Uterus (tissue), 4 donors: Measurements from ENCODE around the gene AGXT. TPM values are rescaled to one million over a fixed set of nuclear protein-coding genes. Genes with fewer than 3 reads are reported as not detected.
"Not testable (repeated sequence)": the region's sequence is repeated elsewhere in the genome, so short reads cannot be mapped to it uniquely, and the experiment has no call there.

Experiments
- DNase-seq, 2 donors: peaks; one replicate each; pipeline ENCODE4 v3.0.0-alpha.2; 2019 to 2020
- H3K27ac ChIP-seq, 2 donors: fragments of 200-600 bp; sonication (generic); 1 replicate in 1 of 2; 2 replicates in 1 of 2; pipeline ENCODE4 v1.5.1; 2016 to 2018
- H3K27me3 ChIP-seq, 2 donors: fragments of 200-600 bp; sonication (generic); one replicate each; pipeline ENCODE4 v1.5.1; 2018 to 2019; ENCODE audit warnings: control low read depth in 1 of 2
- H3K36me3 ChIP-seq, 2 donors: fragments of 200-600 bp; sonication (generic); one replicate each; pipeline ENCODE4 v1.5.1; 2019; ENCODE audit warnings: control low read depth in 1 of 2
- H3K4me1 ChIP-seq, 2 donors: fragments of 200-600 bp; sonication (generic); one replicate each; pipeline ENCODE4 v1.5.1; 2018 to 2019; ENCODE audit warnings: control low read depth in 1 of 2
- H3K4me3 ChIP-seq, 2 donors: fragments of 200-600 bp; sonication (generic); 1 replicate in 1 of 2; 2 replicates in 1 of 2; pipeline ENCODE4 v1.5.1; 2018 to 2019; ENCODE audit warnings: mild to moderate bottlenecking in 1 of 2
- H3K9me3 ChIP-seq, 2 donors: fragments of 200-600 bp; sonication (generic); one replicate each; pipeline ENCODE4 v1.5.1; 2019; ENCODE audit warnings: control low read depth in 1 of 2
- POLR2A ChIP-seq, 2 donors: fragments of 450-650 bp; IDR thresholded peaks; one replicate each; pipeline ENCODE4 v1.6.1; 2016; ENCODE audit warnings: antibody characterized with exemption in 2 of 2, mild to moderate bottlenecking in 1 of 2, moderate library complexity in 1 of 2
- intact Hi-C: fragments of 100-400 bp; cut with DNase I; formaldehyde crosslinking; loops from one replicate; pipeline ENCODE4 v1.15.1; 2023; ENCODE audit warnings: low total_unique reads
- total RNA-seq, 4 donors: library from RNA; depleted of rRNA in 3 of 4; stranded (reverse); fragments of >200 nt in 3 of 4; gene quantifications; one replicate each; pipeline versions ENCODE4 v1.1.0 to v1.2.4, GENCODE V29; 2014 to 2023
- TF ChIP-seq, protein P1 (sequence below), 4 experiments: fragments of 200-600 bp in 2 of 4; fragments of 450-650 bp in 2 of 4; sonication (generic) in 2 of 4; IDR thresholded peaks; one replicate each; pipeline ENCODE4 v1.5.1; 2016 to 2019; ENCODE audit warnings: antibody characterized with exemption in 4 of 4, mild to moderate bottlenecking in 2 of 4, moderate library complexity in 1 of 4
- donor health status: DM: yes; HTN: yes; CAD: no.

Gene AGXT
- total RNA-seq, 4 donors from 2014 or later = not detected

DNA sequence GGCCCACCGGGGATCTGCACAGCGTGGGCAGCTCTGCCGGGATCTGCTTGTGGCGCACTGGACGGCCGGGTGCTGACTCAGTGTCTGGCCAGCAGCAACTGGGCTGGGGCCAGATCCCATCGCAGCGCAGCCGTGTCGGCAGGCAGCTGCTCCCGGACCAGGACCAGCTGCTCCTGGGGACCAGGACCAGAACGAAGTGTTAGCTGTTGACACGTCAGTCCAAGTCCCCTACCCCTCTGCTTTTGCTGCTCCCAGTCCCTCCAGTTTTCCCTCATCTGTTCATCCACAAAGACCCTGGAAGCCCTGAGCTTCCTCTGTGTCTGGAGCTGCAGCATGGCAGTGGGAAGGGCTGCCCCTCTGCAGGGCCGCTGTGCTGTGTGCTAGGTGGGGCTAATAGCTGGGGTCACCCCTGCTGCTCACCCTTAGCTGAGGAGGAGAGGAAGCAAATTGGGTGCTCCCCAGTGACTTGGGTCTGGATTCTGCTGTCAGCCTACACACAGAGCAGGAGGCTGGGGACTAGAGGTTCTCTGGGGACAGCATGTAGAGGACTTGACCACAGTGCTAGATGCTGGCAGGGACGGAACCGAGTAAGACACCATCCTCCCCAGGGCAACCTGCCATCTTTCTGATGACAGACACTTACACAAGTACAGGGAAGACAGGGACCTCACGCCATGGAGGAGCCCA lies 31.7 kb upstream of the AGXT start:
- Histone ChIP-seq H3K27ac (no peak overlapping the region), H3K36me3 (no peaks in the 10 kb centered on the region), H3K4me1 (no peaks in the 10 kb centered on the region), H3K27me3 (no peaks in the 10 kb centered on the region), H3K9me3 (no peaks in the 10 kb centered on the region), H3K4me3 (no peak overlapping the region)
- TF ChIP-seq POLR2A (IDR thresholded peaks at IDR 0.05) = no peak
- TF ChIP-seq, protein P1, sequence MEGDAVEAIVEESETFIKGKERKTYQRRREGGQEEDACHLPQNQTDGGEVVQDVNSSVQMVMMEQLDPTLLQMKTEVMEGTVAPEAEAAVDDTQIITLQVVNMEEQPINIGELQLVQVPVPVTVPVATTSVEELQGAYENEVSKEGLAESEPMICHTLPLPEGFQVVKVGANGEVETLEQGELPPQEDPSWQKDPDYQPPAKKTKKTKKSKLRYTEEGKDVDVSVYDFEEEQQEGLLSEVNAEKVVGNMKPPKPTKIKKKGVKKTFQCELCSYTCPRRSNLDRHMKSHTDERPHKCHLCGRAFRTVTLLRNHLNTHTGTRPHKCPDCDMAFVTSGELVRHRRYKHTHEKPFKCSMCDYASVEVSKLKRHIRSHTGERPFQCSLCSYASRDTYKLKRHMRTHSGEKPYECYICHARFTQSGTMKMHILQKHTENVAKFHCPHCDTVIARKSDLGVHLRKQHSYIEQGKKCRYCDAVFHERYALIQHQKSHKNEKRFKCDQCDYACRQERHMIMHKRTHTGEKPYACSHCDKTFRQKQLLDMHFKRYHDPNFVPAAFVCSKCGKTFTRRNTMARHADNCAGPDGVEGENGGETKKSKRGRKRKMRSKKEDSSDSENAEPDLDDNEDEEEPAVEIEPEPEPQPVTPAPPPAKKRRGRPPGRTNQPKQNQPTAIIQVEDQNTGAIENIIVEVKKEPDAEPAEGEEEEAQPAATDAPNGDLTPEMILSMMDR (IDR thresholded peaks at IDR 0.05) = no peak
- DNase-seq = peak in 1 of 2 donors; percentile 46
- intact Hi-C loops = no loop called here

DNA sequence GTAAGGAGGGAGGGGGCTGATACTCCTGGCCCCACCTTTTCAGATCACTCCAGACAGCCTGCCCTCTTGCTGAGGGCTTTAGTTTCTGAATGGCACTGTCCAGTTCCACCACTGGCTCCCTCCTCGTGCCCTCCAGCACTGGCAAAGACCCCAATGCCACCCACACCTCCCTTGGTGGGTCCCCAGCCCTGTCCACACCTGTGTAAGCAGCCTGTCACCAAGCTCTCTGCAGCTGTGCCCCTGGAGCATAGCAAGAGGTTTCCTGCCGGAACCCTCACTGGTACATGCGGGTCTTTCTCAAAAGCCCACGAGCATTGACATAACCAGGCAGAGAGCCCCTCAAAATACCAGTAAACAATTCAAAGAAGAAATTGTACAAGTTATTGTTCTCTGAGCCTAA lies 31.0 kb upstream of the AGXT start:
- Histone ChIP-seq H3K27me3 (no peaks in the 10 kb centered on the region), H3K27ac (no peak overlapping the region), H3K36me3 (no peaks in the 10 kb centered on the region), H3K4me3 (no peak overlapping the region), H3K4me1 (no peaks in the 10 kb centered on the region), H3K9me3 (no peaks in the 10 kb centered on the region)
- TF ChIP-seq, protein P1 (IDR thresholded peaks at IDR 0.05) = no peak
- TF ChIP-seq POLR2A (IDR thresholded peaks at IDR 0.05) = no peak
- intact Hi-C loops = no loop called here
- DNase-seq = no peak

DNA sequence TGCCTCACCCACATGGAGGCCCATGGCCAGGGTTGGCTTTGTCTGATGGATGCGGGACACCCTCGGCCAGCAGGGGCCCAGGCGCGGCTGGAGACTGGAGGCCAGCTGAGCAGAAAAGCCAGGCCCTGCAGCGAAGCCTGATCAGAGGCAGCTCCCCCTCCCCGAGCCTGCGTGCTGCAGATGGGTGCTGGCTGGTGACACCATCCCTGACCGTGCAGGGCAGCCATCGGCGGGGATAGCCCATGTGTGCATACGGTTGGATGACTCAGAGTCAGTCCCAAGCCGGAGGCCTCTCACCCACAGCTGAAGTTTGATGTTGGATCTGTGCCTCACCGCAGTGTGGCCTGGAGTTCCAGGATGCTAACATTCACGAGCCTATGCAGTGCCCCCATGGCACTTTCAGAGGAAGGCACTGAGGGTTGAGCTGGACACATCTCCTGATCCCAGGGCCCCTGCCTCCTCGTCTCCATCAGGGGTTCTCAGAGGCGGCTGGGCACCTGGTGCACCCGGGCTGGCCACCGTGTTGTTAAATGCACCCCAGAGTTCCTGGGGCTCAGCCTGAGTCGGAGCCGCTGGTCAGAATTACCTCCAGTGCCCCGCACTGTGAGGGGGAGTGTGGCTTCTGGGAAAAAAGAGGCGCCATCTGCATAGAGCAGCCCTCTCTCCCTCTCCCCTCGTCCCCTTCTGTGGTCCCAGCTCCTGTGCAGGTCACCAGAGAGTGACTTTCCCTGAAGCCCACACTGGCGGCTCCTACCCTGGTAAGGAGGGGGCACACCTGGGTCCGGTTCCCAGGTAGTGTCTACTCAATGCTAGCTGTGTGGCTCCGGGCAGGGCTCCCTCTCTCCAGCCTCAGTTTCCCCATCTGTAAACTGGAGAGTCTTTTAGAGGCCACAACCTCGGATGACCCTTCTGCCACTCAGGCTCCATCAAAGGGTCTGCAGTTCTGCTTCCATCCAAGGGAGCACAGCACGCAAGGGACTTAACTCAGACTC lies 29.2 kb upstream of the AGXT start:
- H3K9me3 ChIP-seq = no peaks in the 10 kb centered on the region
- H3K36me3 ChIP-seq = no peaks in the 10 kb centered on the region
- TF ChIP-seq, protein P1 (IDR thresholded peaks at IDR 0.05) = no peak
- TF ChIP-seq POLR2A (IDR thresholded peaks at IDR 0.05) = no peak
- H3K27ac ChIP-seq = no peak overlapping the region
- DNase-seq = no peak
- no peak overlapping the region for H3K4me3 ChIP-seq
- H3K27me3 ChIP-seq = no peaks in the 10 kb centered on the region
- intact Hi-C loops = no loop called here
- H3K4me1 ChIP-seq = no peaks in the 10 kb centered on the region

DNA sequence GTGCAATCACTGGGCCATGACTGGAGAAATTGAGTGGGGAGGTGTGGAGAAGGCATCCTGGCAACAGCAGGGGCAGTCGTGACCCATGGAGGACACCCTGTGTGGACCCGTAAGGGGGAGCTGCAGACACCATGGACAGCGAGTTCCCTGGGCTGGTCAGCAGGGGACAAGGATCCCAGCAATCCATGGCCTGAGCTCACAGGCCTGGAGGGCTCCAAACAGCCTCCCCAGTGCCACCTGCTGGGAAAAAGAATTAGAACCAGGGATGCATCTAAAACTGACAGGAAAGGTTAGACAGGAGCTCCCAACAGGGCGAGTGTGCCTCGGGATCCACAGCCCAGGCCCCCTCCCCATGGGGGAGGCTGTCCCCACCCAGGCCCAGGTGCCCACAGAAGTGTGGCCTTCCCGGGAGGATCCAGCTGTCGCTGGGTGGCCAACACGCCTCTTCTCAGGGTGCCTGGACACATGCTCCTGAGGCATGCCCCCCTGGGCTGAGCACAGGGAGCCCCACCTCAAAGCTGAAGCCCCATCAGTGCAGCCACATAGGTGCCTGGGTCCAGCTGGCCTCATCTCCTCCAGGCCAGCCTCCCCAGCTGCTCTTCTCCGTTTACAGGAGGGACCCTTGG lies 28.1 kb upstream of the AGXT start:
- no peak for DNase-seq
- no peak overlapping the region for H3K4me3 ChIP-seq
- no peaks in the 10 kb centered on the region for H3K4me1 ChIP-seq
- no peaks in the 10 kb centered on the region for H3K36me3 ChIP-seq
- TF ChIP-seq, protein P1 (IDR thresholded peaks at IDR 0.05) = peak; percentile 27 to 48 (median 39)
- no peak for TF ChIP-seq POLR2A (IDR thresholded peaks at IDR 0.05)
- H3K27ac ChIP-seq = no peak overlapping the region
- intact Hi-C loops = no loop called here
- H3K27me3 ChIP-seq = no peaks in the 10 kb centered on the region
- no peaks in the 10 kb centered on the region for H3K9me3 ChIP-seq

DNA sequence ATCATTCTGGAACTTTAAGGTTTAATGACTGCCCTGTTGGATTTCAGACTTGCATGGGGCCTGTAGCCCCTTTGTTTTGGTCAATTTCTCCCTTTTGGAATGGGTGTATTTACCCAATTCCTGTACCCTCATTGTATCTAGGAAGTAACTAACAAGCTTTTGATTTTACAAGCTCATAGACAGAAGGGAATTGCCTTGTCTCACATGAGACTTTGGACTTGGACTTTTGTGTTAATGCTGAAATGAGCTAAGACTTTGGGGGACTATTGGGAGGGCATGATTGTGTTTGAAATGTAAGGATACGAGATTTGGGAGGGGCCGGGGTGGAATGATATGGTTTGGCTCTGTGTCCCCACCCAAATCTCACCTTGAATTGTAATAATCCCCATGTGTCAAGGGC lies 22.3 kb upstream of the AGXT start:
- H3K27me3 ChIP-seq, H3K9me3 ChIP-seq, DNase-seq, intact Hi-C loops, H3K4me1 ChIP-seq, H3K36me3 ChIP-seq, H3K27ac ChIP-seq, H3K4me3 ChIP-seq: not testable (repeated sequence)
